K562 (cell line): Measurements from ENCODE around the gene PLEKHM1.

Experiments
- CAMTA2 ChIP-seq: fragments of 250-450 bp; sonication (Bioruptor Pico); conservative IDR thresholded peaks from 2 replicates; pipeline ENCODE4 v1.5.1; 2022
- CHD2 ChIP-seq: IDR thresholded peaks from 2 replicates; pipeline ENCODE4 v1.6.1; 2011; ENCODE audit warnings: low read depth, low read length
- FOXK2 ChIP-seq, 2 experiments: fragments of 450-650 bp; IDR thresholded peaks in 1 of 2; conservative IDR thresholded peaks in 1 of 2; 2 replicates each; pipeline ENCODE4 v1.6.1; 2016; ENCODE audit warnings: low read depth in 2 of 2, mild to moderate bottlenecking in 1 of 2
- GTF2F1 ChIP-seq: IDR thresholded peaks from 2 replicates; pipeline ENCODE4 v1.6.1; 2011; ENCODE audit warnings: low read depth, low read length, improper control_type of control experiment
- NFIC ChIP-seq: fragments of 450-650 bp; IDR thresholded peaks from 2 replicates; pipeline ENCODE4 v1.6.1; 2017; ENCODE audit warnings: mild to moderate bottlenecking, inconsistent platforms
- SMARCC2 ChIP-seq: fragments of 450-650 bp; IDR thresholded peaks from 2 replicates; pipeline ENCODE4 v1.6.1; 2017; ENCODE audit warnings: antibody characterized with exemption, moderate library complexity, mild to moderate bottlenecking, low read depth
- YY1 ChIP-seq, 3 experiments: IDR thresholded peaks; 2 replicates each; pipeline ENCODE4 v1.6.1; 2011; ENCODE audit warnings: low read length in 2 of 3, mild to moderate bottlenecking in 2 of 3, moderate library complexity in 2 of 3, borderline replicate concordance in 1 of 3, control low read depth in 1 of 3, low read depth in 1 of 3; ENCODE audit not compliant: insufficient read depth in 3 of 3, insufficient replicate concordance in 2 of 3, control insufficient read depth in 1 of 3, insufficient read length in 1 of 3; ENCODE audit errors: extremely low read depth in 1 of 3
- ZEB2 ChIP-seq: fragments of 450-650 bp; IDR thresholded peaks from 2 replicates; pipeline ENCODE4 v1.6.1; 2016

DNA sequence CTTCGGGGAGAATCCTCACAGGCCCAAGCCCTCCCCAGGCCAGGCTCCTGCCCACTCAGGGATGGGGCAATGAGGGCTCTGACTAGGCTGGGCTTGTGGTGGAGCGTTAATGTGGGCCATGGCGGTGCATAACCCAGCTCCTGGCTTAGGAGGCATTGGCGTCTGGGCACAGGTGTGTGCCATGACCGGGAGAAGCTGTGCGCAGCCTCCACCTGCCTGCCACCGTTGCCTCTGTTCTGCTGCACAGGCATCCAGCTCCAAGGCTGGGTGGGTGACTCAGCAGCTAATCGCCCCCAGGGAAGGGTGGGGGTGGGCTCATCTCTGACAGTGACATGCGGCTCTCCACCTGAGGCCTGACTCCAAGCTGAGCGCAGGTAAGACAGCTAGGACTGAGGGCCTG is 54.4 kb downstream of the PLEKHM1 start:
- TF ChIP-seq CAMTA2 = no peak
- TF ChIP-seq ZEB2 = no peak
- no peak for TF ChIP-seq CHD2
- TF ChIP-seq GTF2F1 = no peak
- no peak for TF ChIP-seq YY1 (IDR thresholded peaks at IDR 0.05; ENCODE audit: borderline replicate concordance in 1 of 3, control insufficient read depth in 1 of 3, extremely low read depth in 1 of 3, insufficient read depth in 3 of 3, insufficient read length in 1 of 3, insufficient replicate concordance in 2 of 3, low read depth in 1 of 3, low read length in 2 of 3)
- no peak for TF ChIP-seq NFIC
- no peak for TF ChIP-seq SMARCC2
- TF ChIP-seq FOXK2 (conservative IDR thresholded peaks at IDR 0.05 in 1 of 2, IDR thresholded peaks at IDR 0.05 in 1 of 2; ENCODE audit: low read depth in 2 of 2) = no peak
